Activated gamma-delta T cell (primary cell): ENCODE data around the gene CLHC1.
"Not testable (repeated sequence)": the region's sequence is repeated elsewhere in the genome, so short reads cannot be mapped to it uniquely, and the experiment has no call there.

ENCODE experiments used
- DNase-seq: peaks from one replicate; lab custom pipeline; 2025; lab: John Stamatoyannopoulos, UW

The CLHC1 gene

GRCh38 chr2:55232863-55233657 is 967 bp upstream of the CLHC1 start:
- DNase-seq, result peak; percentile 62

GRCh38 chr2:55231546-55232083 is 478 bp downstream of the CLHC1 start:
- no peak for DNase-seq

GRCh38 chr2:55230551-55230950 is 1.5 kb downstream of the CLHC1 start:
- no peak for DNase-seq

GRCh38 chr2:55229221-55229620 is 2.9 kb downstream of the CLHC1 start:
- no peak for DNase-seq

GRCh38 chr2:55228226-55228563 is 3.9 kb downstream of the CLHC1 start:
- no peak for DNase-seq

GRCh38 chr2:55227437-55228225 is 4.5 kb downstream of the CLHC1 start:
- DNase-seq, result not testable (repeated sequence)

- peak; percentile 4 for DNase-seq
Observed at GRCh38 chr2:55225481-55226020, 6.5 kb downstream of the CLHC1 start.

- DNase-seq, result no peak
Observed at GRCh38 chr2:55224761-55225261, 7.3 kb downstream of the CLHC1 start.

GRCh38 chr2:55223958-55224760 is 7.9 kb downstream of the CLHC1 start:
- DNase-seq, result peak; percentile 5

GRCh38 chr2:55213822-55214221 is 18.3 kb downstream of the CLHC1 start:
- DNase-seq, result no peak

GRCh38 chr2:55204950-55205349 is 27.1 kb downstream of the CLHC1 start:
- no peak for DNase-seq

- no peak for DNase-seq
Observed at GRCh38 chr2:55204536-55204935, 27.6 kb downstream of the CLHC1 start.

GRCh38 chr2:55200416-55200815 is 31.7 kb downstream of the CLHC1 start:
- no peak for DNase-seq

GRCh38 chr2:55196526-55196925 is 35.6 kb downstream of the CLHC1 start:
- no peak for DNase-seq

GRCh38 chr2:55191888-55192287 is 40.2 kb downstream of the CLHC1 start:
- DNase-seq, result not testable (repeated sequence)

- DNase-seq, result not testable (repeated sequence)
Observed at GRCh38 chr2:55186837-55187236, 45.3 kb downstream of the CLHC1 start.

GRCh38 chr2:55180374-55180773 is 51.7 kb downstream of the CLHC1 start:
- no peak for DNase-seq

GRCh38 chr2:55176094-55176415 is 56.0 kb downstream of the CLHC1 start:
- no peak for DNase-seq

- no peak for DNase-seq
Observed at GRCh38 chr2:55175254-55176093, 56.6 kb downstream of the CLHC1 start.

- DNase-seq, result no peak
Observed at GRCh38 chr2:55173438-55174054, 58.5 kb downstream of the CLHC1 start.
